AG10803 (cell line): ENCODE results near the gene SUSD1.

Experiments
- DNase-seq: peaks from one replicate; pipeline ENCODE4 v3.0.0; 2010; ENCODE audit warnings: low read depth
- H3K4me3 ChIP-seq: 2 replicates; pipeline ENCODE4 v1.5.1; 2011; ENCODE audit warnings: mild to moderate bottlenecking, low read length, control low read depth
- TF ChIP-seq, protein P1 (sequence below): conservative IDR thresholded peaks from 2 replicates; pipeline ENCODE4 v1.5.1; 2011; ENCODE audit warnings: mild to moderate bottlenecking, low read length, control low read depth, inconsistent platforms

The SUSD1 gene

DNA sequence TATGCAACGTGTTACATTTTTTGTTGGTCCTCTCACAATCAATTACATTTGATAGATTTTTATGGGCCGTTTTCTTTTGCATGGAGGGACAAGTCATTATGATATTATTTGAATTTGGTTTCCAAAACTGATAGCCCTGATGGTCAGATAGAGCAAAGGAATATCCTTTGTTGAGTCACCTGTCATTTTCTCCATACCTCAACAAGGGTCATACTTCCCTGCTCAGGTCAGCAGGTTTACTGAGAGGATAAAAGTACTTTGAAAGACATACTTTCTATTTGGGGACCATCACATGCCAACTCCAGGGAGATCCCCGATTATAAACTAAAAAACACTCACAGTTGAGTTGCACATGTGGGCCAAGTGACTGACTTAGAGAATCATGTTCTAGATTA is 132.9 kb downstream of the SUSD1 start:
- TF ChIP-seq, protein P1, sequence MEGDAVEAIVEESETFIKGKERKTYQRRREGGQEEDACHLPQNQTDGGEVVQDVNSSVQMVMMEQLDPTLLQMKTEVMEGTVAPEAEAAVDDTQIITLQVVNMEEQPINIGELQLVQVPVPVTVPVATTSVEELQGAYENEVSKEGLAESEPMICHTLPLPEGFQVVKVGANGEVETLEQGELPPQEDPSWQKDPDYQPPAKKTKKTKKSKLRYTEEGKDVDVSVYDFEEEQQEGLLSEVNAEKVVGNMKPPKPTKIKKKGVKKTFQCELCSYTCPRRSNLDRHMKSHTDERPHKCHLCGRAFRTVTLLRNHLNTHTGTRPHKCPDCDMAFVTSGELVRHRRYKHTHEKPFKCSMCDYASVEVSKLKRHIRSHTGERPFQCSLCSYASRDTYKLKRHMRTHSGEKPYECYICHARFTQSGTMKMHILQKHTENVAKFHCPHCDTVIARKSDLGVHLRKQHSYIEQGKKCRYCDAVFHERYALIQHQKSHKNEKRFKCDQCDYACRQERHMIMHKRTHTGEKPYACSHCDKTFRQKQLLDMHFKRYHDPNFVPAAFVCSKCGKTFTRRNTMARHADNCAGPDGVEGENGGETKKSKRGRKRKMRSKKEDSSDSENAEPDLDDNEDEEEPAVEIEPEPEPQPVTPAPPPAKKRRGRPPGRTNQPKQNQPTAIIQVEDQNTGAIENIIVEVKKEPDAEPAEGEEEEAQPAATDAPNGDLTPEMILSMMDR, result no peak
- DNase-seq, result no peak
- H3K4me3 ChIP-seq, result no peak overlapping the region

DNA sequence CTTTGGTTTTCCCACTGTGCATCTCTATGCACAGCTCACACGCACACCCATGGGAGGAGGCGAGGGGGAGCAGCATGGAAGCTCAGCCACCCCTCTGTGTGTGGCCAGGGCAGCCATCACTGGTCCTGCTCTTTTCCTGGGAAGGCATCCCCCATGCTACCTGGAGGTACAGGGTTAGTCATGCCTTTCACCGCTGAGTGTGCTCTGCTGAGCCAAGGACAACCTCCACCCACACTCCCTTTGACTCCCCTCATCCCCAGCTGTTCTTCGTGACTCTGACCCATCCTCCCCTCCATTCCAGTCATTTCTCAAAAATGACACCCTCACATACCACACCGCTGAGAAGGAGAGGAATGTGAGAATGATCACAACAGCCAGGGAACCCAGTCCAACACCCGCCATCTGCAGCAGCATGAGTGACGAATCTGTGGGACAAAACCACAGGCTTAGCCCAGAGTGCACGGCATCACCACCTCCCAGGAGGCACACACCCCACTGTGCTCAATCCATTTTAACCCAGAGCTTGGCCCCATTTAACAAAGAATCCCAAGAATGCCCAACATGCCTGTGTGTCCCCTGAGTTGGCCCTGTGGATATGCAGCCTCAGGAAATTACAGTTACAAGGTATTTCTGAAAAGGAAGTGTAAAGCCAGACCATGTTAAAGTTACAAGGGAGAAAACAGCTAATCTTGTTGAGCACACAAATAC is 133.4 kb downstream of the SUSD1 start:
- TF ChIP-seq, protein P1, result no peak
- peak; percentile 100 for DNase-seq
- H3K4me3 ChIP-seq, result no peak overlapping the region

DNA sequence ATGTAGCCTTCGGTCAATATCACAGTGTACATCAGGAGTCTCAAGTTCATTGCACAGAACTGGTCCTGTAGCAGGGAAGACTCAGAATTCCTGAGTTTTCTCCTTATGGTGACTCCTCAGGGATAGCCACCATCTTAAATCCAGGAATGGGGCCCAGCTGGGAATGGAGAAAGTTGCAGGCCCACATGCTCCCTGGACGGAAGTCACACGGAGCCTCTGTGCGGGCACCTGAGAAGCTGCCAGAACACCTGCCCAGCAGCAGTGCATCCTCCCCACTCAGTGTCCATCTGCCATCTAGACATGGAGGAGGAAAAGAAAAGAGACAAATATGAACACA is 133.9 kb downstream of the SUSD1 start:
- TF ChIP-seq, protein P1, result no peak

DNA sequence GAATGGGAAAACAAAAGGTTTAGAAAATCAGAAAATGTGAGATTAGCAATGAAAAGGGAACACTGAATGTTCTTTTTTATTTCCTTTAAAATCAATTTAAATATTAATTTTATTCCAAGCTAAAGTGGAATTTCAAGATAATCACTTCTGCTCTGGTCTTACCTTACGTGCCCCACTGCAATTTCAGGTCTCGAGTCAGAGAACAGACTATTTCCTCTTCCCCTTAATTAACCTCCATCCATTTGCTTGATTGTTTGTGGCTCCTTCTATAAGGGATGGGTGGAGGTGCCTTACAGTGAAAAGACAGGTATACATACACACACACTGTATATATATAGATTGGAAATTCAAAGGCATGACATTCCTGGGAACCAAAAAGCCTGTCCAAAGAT is 137.1 kb downstream of the SUSD1 start:
- TF ChIP-seq, protein P1, result no peak
- DNase-seq, result no peak
- no peak overlapping the region for H3K4me3 ChIP-seq

More for the DNA sequence above, 133.9 kb downstream of the SUSD1 start:
- no peak for DNase-seq
- H3K4me3 ChIP-seq, result no peak overlapping the region

DNA sequence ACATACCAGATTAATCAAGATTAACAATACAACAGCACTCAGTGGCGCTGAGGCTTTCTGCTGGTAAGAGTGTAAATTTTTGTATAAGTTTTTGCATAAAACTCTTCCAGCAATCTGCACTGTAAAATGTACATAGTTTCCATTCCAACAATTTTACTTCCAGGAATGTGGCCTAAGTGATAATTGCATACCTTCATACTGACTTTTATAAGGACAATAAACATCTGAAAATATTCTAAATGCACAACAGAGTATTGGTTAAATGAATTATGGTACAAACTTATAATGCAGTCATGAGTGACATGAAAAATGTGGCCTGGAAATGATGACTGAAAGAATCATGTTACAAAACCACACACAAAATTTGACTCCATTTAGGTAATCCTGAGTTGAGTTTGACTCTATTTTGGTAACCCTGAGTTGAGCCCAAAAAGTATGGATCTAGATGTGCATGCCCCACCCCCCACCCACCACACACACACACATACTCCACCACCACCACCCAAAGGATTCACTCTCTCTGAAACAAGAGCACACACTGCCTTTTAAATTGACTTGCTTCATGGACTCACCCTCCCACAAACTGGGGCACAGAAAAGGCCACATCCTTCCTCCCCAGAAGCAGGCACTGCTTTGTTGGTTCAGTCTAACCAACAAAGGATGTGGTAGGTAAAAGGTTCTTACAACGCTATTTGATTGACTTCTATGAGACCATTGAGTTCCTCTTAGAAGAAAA is 137.6 kb downstream of the SUSD1 start:
- TF ChIP-seq, protein P1, result peak; percentile 26; the same call in 1 of the 2 replicates
- peak; percentile 99 for DNase-seq
- H3K4me3 ChIP-seq, result no peak overlapping the region

DNA sequence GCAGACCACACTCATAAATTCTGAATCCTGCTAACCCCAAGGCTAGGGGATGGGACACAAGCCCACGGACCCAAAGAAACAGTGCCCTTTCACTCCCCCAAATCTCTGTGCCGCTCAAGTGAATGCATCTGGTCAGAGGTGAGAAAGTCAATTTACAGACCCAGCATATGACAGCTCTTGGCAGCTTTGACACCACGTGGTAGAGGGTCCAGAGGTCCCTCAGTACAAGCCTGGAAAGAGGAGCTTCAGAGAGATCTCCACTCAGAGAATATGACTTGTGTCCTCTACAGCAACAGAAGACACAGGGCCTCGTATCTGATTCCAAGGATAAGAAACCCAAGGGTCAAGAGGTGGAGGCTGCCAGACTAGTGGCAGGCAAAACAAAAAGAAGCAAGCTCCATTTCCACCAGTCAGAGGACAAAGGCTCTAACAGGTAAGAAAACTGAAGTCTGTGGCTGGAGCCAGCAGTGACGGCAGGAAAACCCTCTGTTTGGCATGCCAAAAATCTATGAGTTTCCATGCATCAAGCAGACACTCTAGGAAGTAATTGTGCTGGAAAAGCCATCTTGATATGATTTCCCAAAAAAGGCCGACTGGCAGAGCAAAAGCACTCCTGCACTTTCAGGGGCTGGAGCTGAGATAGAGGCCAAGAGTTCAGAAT is 139.8 kb downstream of the SUSD1 start:
- no peak overlapping the region for H3K4me3 ChIP-seq
- TF ChIP-seq, protein P1, result no peak
- DNase-seq, result no peak
